H9 (cell line): ENCODE data around the gene DLG1. TPM values are rescaled to one million over a fixed set of nuclear protein-coding genes. Genes with fewer than 3 reads are reported as not detected.

Experiments
- DNase-seq: peaks from one replicate; pipeline ENCODE4 v3.0.0-alpha.2; 2017
- H2AFZ ChIP-seq: one replicate; pipeline ENCODE4 v1.6.1; 2013; ENCODE audit warnings: mild to moderate bottlenecking, low read length, control low read depth, moderate library complexity
- H2AK5ac ChIP-seq: 2 replicates; pipeline ENCODE4 v1.6.1; 2013; ENCODE audit warnings: low read length, control low read depth, mixed read lengths; ENCODE audit not compliant: insufficient read length
- H2BK120ac ChIP-seq: one replicate; pipeline ENCODE4 v1.6.1; 2013; ENCODE audit warnings: low read depth, mild to moderate bottlenecking, low read length, control low read depth, inconsistent platforms; ENCODE audit not compliant: poor library complexity, severe bottlenecking
- H2BK12ac ChIP-seq: 2 replicates; pipeline ENCODE4 v1.6.1; 2013; ENCODE audit warnings: low read length, control low read depth, mixed read lengths, low read depth; ENCODE audit not compliant: insufficient read length
- H2BK15ac ChIP-seq: 2 replicates; pipeline ENCODE4 v1.6.1; 2013; ENCODE audit warnings: low read depth, low read length, control low read depth
- H2BK20ac ChIP-seq: one replicate; pipeline ENCODE4 v1.6.1; 2013; ENCODE audit warnings: low read depth, mild to moderate bottlenecking, low read length, control low read depth, inconsistent platforms; ENCODE audit not compliant: poor library complexity, severe bottlenecking
- H2BK5ac ChIP-seq: 2 replicates; pipeline ENCODE4 v1.6.1; 2013; ENCODE audit warnings: low read length, control low read depth, mixed read lengths; ENCODE audit not compliant: insufficient read length
- H3K14ac ChIP-seq: 2 replicates; pipeline ENCODE4 v1.6.1; 2013; ENCODE audit warnings: low read length, control low read depth; ENCODE audit not compliant: insufficient read depth
- H3K18ac ChIP-seq: 2 replicates; pipeline ENCODE4 v1.6.1; 2013; ENCODE audit warnings: low read depth, mild to moderate bottlenecking, mixed read lengths, low read length, control low read depth; ENCODE audit not compliant: insufficient read length
- H3K23ac ChIP-seq: 2 replicates; pipeline ENCODE4 v1.6.1; 2013; ENCODE audit warnings: low read length, control low read depth, mixed read lengths, low read depth; ENCODE audit not compliant: insufficient read length
- H3K23me2 ChIP-seq: 2 replicates; pipeline ENCODE4 v1.6.1; 2013; ENCODE audit warnings: low read depth, mild to moderate bottlenecking, mixed read lengths, low read length, control low read depth; ENCODE audit not compliant: insufficient read length, poor library complexity, severe bottlenecking
- H3K27ac ChIP-seq: 2 replicates; pipeline ENCODE4 v1.5.1; 2013; ENCODE audit warnings: low read length, control low read depth, mixed read lengths, low read depth; ENCODE audit not compliant: insufficient read length
- H3K27me3 ChIP-seq: 2 replicates; pipeline ENCODE4 v1.6.1; 2013; ENCODE audit warnings: low read length, control low read depth, inconsistent platforms; ENCODE audit not compliant: insufficient read depth
- H3K4ac ChIP-seq: 2 replicates; pipeline ENCODE4 v1.6.1; 2013; ENCODE audit warnings: low read depth, mild to moderate bottlenecking, control low read depth, inconsistent platforms, low read length, moderate library complexity
- H3K4me1 ChIP-seq: 2 replicates; pipeline ENCODE4 v1.6.1; 2013; ENCODE audit warnings: low read length, control low read depth, inconsistent platforms; ENCODE audit not compliant: insufficient read depth
- H3K4me2 ChIP-seq: 2 replicates; pipeline ENCODE4 v1.6.1; 2013; ENCODE audit warnings: low read length, control low read depth, mixed read lengths; ENCODE audit not compliant: insufficient read length, insufficient read depth
- H3K56ac ChIP-seq: 2 replicates; pipeline ENCODE4 v1.6.1; 2013; ENCODE audit warnings: low read depth, mild to moderate bottlenecking, mixed read lengths, low read length, control low read depth; ENCODE audit not compliant: insufficient read length
- H3K79me1 ChIP-seq: 2 replicates; pipeline ENCODE4 v1.6.1; 2013; ENCODE audit warnings: low read depth, mild to moderate bottlenecking, moderate library complexity, low read length, control low read depth, inconsistent platforms; ENCODE audit not compliant: insufficient read depth, poor library complexity, severe bottlenecking
- H3K79me2 ChIP-seq: 2 replicates; pipeline ENCODE4 v1.6.1; 2013; ENCODE audit warnings: low read length, control low read depth, inconsistent platforms; ENCODE audit not compliant: insufficient read depth
- H3K9ac ChIP-seq: 2 replicates; pipeline ENCODE4 v1.6.1; 2013; ENCODE audit warnings: low read length, control low read depth, mixed read lengths; ENCODE audit not compliant: insufficient read length; ENCODE audit errors: extremely low read depth
- H3K9me3 ChIP-seq: one replicate; pipeline ENCODE4 v1.6.1; 2013; ENCODE audit warnings: low read depth, low read length, inconsistent platforms; ENCODE audit not compliant: control insufficient read depth
- H3T11ph ChIP-seq: one replicate; pipeline ENCODE4 v1.6.1; 2013; ENCODE audit warnings: mild to moderate bottlenecking, low read length, control low read depth, inconsistent platforms
- H4K20me1 ChIP-seq: one replicate; pipeline ENCODE4 v1.6.1; 2013; ENCODE audit not compliant: control insufficient read depth, insufficient read length, insufficient read depth
- H4K5ac ChIP-seq: 2 replicates; pipeline ENCODE4 v1.6.1; 2013; ENCODE audit warnings: low read depth, mild to moderate bottlenecking, mixed read lengths, low read length, control low read depth; ENCODE audit not compliant: insufficient read length
- H4K8ac ChIP-seq: replicated peaks from 2 replicates; pipeline ENCODE4 v1.6.1; 2013; ENCODE audit warnings: low read length, control low read depth, mixed read lengths, low read depth; ENCODE audit not compliant: insufficient read length
- H4K91ac ChIP-seq: 2 replicates; pipeline ENCODE4 v1.6.1; 2013; ENCODE audit warnings: low read depth, mild to moderate bottlenecking, moderate library complexity, mixed read lengths, low read length, control low read depth; ENCODE audit not compliant: insufficient read length
- H3K27ac Mint-ChIP-seq, 3 experiments: 2 replicates in 2 of 3; 3 replicates in 1 of 3; pipeline ENCODE4 v1.8.0; 2020 to 2021; ENCODE audit warnings: mixed read lengths in 3 of 3, mild to moderate bottlenecking in 1 of 3, moderate library complexity in 1 of 3
- H3K27me3 Mint-ChIP-seq: 2 replicates; pipeline ENCODE4 v1.8.0; 2021; ENCODE audit warnings: low read depth, mild to moderate bottlenecking, moderate library complexity, mixed read lengths
- H3K36me3 Mint-ChIP-seq, 3 experiments: 2 replicates in 2 of 3; 3 replicates in 1 of 3; pipeline ENCODE4 v1.8.0; 2020 to 2021; ENCODE audit warnings: low read depth in 3 of 3, mixed read lengths in 3 of 3; ENCODE audit not compliant: insufficient read depth in 1 of 3
- H3K4me1 Mint-ChIP-seq, 2 experiments: 2 replicates each; pipeline ENCODE4 v1.8.0; 2020; ENCODE audit warnings: mixed read lengths in 2 of 2
- H3K4me3 Mint-ChIP-seq, 2 experiments: 2 replicates in 1 of 2; 3 replicates in 1 of 2; pipeline ENCODE4 v1.8.0; 2020 to 2021; ENCODE audit warnings: mild to moderate bottlenecking in 2 of 2, mixed read lengths in 2 of 2, moderate library complexity in 1 of 2
- H3K9me3 Mint-ChIP-seq, 2 experiments: 2 replicates in 1 of 2; 3 replicates in 1 of 2; pipeline ENCODE4 v1.8.0; 2020; ENCODE audit warnings: mild to moderate bottlenecking in 2 of 2, mixed read lengths in 2 of 2, moderate library complexity in 1 of 2
- WGBS: extraction: QIAGEN DNeasy Blood & Tissue Kit; methylation state at CpG from one replicate; pipeline ENCODE4 v1.1.7; 2013; ENCODE audit warnings: missing lambda C conversion rate, low lambda C conversion rate, mixed read lengths; ENCODE audit not compliant: insufficient read length; ENCODE audit errors: extremely low coverage; 5-methylcytosine and 5-hydroxymethylcytosine counted together
- total RNA-seq: library from RNA; stranded (reverse); gene quantifications from 2 replicates; pipeline ENCODE4 v1.2.1, GENCODE V29; 2021
- TF ChIP-seq, protein P1 (sequence below): fragments of 200-600 bp; sonication (generic); conservative IDR thresholded peaks from 3 replicates; pipeline ENCODE4 v1.8.0; 2021; ENCODE audit warnings: antibody characterized with exemption, mild to moderate bottlenecking

Gene DLG1
- total RNA-seq, 1 experiment from 2014 or later, result 84.1 TPM

DNA sequence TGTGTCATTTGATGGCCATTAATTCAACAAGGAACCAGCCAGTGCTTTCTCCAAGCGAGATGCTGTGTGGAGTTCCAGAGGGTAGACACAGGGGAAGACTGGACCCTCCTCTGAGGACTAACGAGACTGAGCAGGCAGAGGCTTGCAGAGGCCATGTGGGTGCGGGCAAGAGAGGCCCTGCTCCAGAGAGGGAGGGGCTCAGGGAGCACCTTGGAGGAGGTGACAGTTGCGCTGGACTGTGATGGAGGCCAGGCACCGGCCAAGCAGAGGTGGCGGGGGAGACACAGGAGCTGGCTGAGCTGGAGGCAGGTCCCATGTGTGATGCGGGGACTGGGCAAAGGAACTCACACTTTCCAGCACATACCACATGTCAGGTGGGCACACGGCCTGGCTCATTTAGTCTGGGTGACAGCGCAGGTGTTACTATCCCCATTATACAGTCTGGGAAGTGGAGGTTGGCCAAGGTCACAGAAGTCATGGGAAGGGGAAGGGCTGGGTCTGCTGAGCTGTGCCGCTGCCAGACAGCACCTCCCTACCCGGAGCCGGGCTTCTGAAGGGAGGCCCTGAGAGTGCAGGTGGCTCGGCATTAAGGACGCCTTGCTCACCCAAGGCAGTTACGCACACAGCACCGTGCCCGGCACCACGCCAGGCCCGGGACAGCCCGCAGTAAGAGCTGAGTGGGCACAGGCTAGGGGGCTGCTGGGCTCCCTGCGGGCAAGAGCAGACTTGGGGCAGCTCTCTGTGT is 272.5 kb downstream of the DLG1 start:
- no peak overlapping the region for H3K18ac ChIP-seq
- Mint-ChIP-seq H3K4me3 (no peak overlapping the region), H3K27me3 (peaks cover 26% of the 10 kb centered on the region), H3K4me1 (peaks cover 27 to 34% of the 10 kb centered on the region in 2 experiments), H3K9me3 (no peaks in the 10 kb centered on the region), H3K27ac (no peak overlapping the region; a peak in 1 of 7 replicates), H3K36me3 (peaks cover 0 to 7% (median 0%) of the 10 kb centered on the region in 3 experiments; a peak in 1 of 7 replicates)
- no peak overlapping the region for H2BK12ac ChIP-seq
- no peaks in the 10 kb centered on the region for H4K20me1 ChIP-seq
- no peak overlapping the region for H3K56ac ChIP-seq
- H3K79me1 ChIP-seq, result no peaks in the 10 kb centered on the region
- H3K9ac ChIP-seq, result no peak overlapping the region
- no CpG with 5 or more reads among the region's 21 CpGs for WGBS
- no peaks in the 10 kb centered on the region; the same call in 1 of the 2 replicates for H3K27me3 ChIP-seq
- no peak overlapping the region for H4K8ac ChIP-seq
- no peak overlapping the region for H2AFZ ChIP-seq
- no peak overlapping the region for H2BK15ac ChIP-seq
- H2BK120ac ChIP-seq, result no peak overlapping the region
- no peak overlapping the region for H2BK5ac ChIP-seq
- no peak overlapping the region for H3T11ph ChIP-seq
- H3K14ac ChIP-seq, result no peak overlapping the region; the same call in 1 of the 2 replicates
- TF ChIP-seq, protein P1, sequence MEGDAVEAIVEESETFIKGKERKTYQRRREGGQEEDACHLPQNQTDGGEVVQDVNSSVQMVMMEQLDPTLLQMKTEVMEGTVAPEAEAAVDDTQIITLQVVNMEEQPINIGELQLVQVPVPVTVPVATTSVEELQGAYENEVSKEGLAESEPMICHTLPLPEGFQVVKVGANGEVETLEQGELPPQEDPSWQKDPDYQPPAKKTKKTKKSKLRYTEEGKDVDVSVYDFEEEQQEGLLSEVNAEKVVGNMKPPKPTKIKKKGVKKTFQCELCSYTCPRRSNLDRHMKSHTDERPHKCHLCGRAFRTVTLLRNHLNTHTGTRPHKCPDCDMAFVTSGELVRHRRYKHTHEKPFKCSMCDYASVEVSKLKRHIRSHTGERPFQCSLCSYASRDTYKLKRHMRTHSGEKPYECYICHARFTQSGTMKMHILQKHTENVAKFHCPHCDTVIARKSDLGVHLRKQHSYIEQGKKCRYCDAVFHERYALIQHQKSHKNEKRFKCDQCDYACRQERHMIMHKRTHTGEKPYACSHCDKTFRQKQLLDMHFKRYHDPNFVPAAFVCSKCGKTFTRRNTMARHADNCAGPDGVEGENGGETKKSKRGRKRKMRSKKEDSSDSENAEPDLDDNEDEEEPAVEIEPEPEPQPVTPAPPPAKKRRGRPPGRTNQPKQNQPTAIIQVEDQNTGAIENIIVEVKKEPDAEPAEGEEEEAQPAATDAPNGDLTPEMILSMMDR, result no peak
- no peak overlapping the region for H3K27ac ChIP-seq
- H4K91ac ChIP-seq, result no peak overlapping the region
- no peak overlapping the region for H3K23ac ChIP-seq
- no peak for DNase-seq
- no peak overlapping the region for H4K5ac ChIP-seq
- H3K9me3 ChIP-seq, result no peaks in the 10 kb centered on the region
- H3K79me2 ChIP-seq, result no peaks in the 10 kb centered on the region
- H3K4me2 ChIP-seq, result no peak overlapping the region
- H2BK20ac ChIP-seq, result no peak overlapping the region
- no peaks in the 10 kb centered on the region for H3K23me2 ChIP-seq
- no peak overlapping the region for H2AK5ac ChIP-seq
- no peaks in the 10 kb centered on the region; the same call in 1 of the 2 replicates for H3K4me1 ChIP-seq
- no peak overlapping the region for H3K4ac ChIP-seq
